Gastrocnemius medialis (tissue), 4 donors: Measurements from ENCODE around the gene ERFL.

ENCODE experiments used
- POLR2A ChIP-seq, 2 donors: fragments of 450-650 bp; IDR thresholded peaks; one replicate each; pipeline ENCODE4 v1.6.1; 2017; ENCODE audit warnings: antibody characterized with exemption in 2 of 2, mild to moderate bottlenecking in 2 of 2, moderate library complexity in 2 of 2
- TF ChIP-seq, protein P1 (sequence below), 5 experiments: fragments of 450-650 bp in 3 of 5; fragments of 200-600 bp in 2 of 5; sonication (generic) in 2 of 5; IDR thresholded peaks in 4 of 5; conservative IDR thresholded peaks in 1 of 5; 1 replicate in 4 of 5; 2 replicates in 1 of 5; pipeline ENCODE4 v1.5.1; 2016 to 2019; ENCODE audit warnings: antibody characterized with exemption in 5 of 5, mild to moderate bottlenecking in 3 of 5, moderate library complexity in 3 of 5

DNA sequence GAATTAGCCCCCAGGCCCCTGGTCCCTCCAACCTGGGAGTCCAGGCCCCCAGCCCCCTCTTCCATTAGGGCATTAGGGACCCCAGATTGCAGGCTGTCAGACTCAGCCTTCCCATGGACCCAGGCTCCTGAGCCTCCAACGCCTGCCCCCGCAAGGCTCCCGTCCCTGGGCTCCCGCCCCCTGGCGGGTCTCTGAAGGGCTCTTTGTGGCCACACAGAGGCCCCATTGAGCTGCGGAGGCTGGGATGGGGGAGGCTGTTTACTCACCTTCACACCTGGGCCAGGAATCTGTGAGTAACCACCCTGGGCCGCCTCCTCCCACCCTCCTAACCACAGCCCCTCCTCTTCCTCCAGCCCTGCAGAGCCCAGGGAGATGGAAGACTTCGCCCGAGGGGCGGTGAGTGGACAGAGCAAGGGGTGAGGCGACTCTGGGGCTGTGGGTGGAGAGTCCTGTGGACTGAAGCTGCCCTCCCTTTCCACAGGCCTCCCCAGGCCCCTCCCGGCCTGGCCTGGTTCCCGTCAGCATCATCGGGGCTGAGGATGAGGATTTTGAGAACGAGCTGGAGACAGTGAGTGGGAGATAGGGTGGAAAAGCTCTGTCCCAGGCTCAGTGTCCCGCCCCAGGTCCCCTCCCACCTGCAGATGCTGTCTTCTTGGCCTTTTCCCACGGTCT is 40.4 kb downstream of the ERFL start:
- no peak for TF ChIP-seq POLR2A (IDR thresholded peaks at IDR 0.05)
- TF ChIP-seq, protein P1, sequence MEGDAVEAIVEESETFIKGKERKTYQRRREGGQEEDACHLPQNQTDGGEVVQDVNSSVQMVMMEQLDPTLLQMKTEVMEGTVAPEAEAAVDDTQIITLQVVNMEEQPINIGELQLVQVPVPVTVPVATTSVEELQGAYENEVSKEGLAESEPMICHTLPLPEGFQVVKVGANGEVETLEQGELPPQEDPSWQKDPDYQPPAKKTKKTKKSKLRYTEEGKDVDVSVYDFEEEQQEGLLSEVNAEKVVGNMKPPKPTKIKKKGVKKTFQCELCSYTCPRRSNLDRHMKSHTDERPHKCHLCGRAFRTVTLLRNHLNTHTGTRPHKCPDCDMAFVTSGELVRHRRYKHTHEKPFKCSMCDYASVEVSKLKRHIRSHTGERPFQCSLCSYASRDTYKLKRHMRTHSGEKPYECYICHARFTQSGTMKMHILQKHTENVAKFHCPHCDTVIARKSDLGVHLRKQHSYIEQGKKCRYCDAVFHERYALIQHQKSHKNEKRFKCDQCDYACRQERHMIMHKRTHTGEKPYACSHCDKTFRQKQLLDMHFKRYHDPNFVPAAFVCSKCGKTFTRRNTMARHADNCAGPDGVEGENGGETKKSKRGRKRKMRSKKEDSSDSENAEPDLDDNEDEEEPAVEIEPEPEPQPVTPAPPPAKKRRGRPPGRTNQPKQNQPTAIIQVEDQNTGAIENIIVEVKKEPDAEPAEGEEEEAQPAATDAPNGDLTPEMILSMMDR (IDR thresholded peaks at IDR 0.05 in 4 of 5, conservative IDR thresholded peaks at IDR 0.05 in 1 of 5), result no peak
